ENCODE results near the gene CDCA8. TPM values are rescaled to one million over a fixed set of nuclear protein-coding genes. Genes with fewer than 3 reads are reported as not detected.

The CDCA8 gene
- total RNA-seq, 2 donors from 2014 or later, result 14.9 to 44.5 TPM

GRCh38 chr1:37663426-37664000 lies 28.8 kb upstream of the CDCA8 start:
- Histone ChIP-seq H3K27me3 (no peaks in the 10 kb centered on the region), H3K4me3 (no peak overlapping the region), H3K27ac (no peak overlapping the region), H3K36me3 (no peaks in the 10 kb centered on the region), H3K4me1 (no peaks in the 10 kb centered on the region), H3K9me3 (no peaks in the 10 kb centered on the region), H3K9ac (ENCODE audit: low read depth in 2 of 2, low read length in 2 of 2) (no peak overlapping the region)
- TF ChIP-seq, protein P1, sequence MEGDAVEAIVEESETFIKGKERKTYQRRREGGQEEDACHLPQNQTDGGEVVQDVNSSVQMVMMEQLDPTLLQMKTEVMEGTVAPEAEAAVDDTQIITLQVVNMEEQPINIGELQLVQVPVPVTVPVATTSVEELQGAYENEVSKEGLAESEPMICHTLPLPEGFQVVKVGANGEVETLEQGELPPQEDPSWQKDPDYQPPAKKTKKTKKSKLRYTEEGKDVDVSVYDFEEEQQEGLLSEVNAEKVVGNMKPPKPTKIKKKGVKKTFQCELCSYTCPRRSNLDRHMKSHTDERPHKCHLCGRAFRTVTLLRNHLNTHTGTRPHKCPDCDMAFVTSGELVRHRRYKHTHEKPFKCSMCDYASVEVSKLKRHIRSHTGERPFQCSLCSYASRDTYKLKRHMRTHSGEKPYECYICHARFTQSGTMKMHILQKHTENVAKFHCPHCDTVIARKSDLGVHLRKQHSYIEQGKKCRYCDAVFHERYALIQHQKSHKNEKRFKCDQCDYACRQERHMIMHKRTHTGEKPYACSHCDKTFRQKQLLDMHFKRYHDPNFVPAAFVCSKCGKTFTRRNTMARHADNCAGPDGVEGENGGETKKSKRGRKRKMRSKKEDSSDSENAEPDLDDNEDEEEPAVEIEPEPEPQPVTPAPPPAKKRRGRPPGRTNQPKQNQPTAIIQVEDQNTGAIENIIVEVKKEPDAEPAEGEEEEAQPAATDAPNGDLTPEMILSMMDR (IDR thresholded peaks at IDR 0.05), result no peak
- DNase-seq, result no peak
- intact Hi-C loops (cut with DNase I), result no loop called here

DNA sequence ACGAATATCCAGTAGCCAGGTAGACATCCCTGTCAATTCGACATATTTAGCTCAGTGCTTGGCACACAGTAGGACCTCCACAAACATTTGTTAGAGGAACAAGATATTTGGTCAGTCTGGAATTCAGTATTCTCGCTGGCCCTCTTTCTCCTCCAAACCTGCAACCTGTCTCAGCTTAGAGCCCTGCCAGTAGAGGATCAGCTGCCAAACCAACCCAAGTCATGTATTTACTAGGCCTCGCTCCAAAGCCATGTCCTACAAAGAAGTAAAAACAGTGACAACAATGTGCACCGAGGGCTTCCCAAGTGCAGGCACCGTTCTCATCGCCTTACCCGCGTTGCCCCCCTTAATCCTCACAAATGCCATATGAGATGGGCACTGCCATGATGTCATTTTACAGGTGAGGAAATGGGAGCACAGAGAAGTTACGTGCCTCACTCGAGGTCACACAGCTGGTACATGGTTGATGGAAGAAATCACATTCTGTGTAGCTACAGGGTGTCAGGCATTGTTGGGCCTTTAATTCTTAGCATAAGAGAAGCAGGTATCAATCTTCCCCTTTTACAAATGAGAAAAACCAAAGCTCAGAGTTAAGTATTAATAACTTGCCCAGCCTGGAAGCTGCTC lies 26.0 kb upstream of the CDCA8 start:
- Histone ChIP-seq H3K27ac (no peak overlapping the region), H3K4me3 (no peak overlapping the region), H3K36me3 (no peaks in the 10 kb centered on the region), H3K4me1 (no peaks in the 10 kb centered on the region), H3K27me3 (no peaks in the 10 kb centered on the region), H3K9ac (ENCODE audit: low read depth in 2 of 2, low read length in 2 of 2) (no peak overlapping the region), H3K9me3 (no peaks in the 10 kb centered on the region)
- TF ChIP-seq, protein P1 (IDR thresholded peaks at IDR 0.05), result no peak
- intact Hi-C loops (cut with DNase I), result no loop called here
- no peak for DNase-seq

DNA sequence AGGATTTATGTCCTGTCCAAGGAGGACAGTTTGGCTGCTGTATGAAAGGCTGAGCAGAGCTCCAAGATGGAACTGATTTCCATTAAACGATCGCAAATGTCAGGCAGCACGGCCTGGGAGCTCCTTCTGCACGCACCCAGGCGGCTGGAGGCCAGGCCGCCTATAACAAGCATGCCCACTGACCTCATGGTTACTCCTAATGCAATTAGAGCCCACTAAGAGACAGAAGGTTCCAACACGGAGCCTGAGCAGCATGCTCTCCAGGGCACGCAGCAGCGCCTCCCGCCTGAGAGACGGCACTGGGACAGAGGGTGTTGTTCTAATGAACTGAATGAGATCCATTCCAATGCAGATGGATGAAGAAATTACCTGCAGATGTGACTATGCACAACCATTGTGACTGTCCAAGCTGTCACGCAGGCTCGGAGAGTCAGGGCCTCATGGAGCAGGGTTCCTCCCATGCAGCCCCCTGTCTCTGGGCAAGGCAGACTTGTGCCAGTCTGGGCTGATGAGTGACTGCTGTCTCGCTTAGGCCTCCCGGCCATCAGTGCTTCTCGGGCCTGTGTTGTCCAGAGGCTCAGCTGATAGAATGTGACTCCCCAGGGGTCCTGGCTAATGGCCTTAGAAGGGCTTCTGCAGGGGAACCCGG lies 25.2 kb upstream of the CDCA8 start:
- no peak overlapping the region for H3K27ac ChIP-seq
- no peaks in the 10 kb centered on the region for H3K36me3 ChIP-seq
- H3K9me3 ChIP-seq, result no peaks in the 10 kb centered on the region
- H3K4me3 ChIP-seq, result no peak overlapping the region
- no peak overlapping the region for H3K9ac ChIP-seq (ENCODE audit: low read depth in 2 of 2, low read length in 2 of 2)
- DNase-seq, result no peak
- H3K4me1 ChIP-seq, result no peaks in the 10 kb centered on the region
- H3K27me3 ChIP-seq, result no peaks in the 10 kb centered on the region
- intact Hi-C loops (cut with DNase I), result no loop called here
- TF ChIP-seq, protein P1 (IDR thresholded peaks at IDR 0.05), result no peak

DNA sequence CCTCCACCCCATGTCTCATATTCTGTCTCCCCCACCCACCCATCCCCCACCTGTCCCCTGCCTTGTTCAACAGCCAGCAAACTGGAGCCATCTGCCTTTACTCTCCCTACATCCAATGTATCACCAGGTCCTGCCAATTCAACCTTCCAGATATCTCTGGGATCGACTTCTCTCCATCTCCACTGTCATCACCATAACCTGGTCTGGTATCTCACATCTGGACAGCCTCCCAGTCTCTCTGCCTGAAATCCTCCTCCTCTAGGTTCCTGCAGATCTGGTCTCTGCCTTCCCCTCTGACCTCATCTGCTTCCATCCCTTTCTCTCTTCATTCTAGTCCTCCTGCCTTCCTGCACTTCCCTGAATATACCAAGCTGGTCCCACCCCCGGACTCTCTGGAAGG lies 22.2 kb upstream of the CDCA8 start:
- Histone ChIP-seq H3K9ac (ENCODE audit: low read depth in 2 of 2, low read length in 2 of 2) (no peak overlapping the region), H3K4me1 (no peaks in the 10 kb centered on the region), H3K9me3 (no peaks in the 10 kb centered on the region), H3K36me3 (no peaks in the 10 kb centered on the region), H3K4me3 (no peak overlapping the region), H3K27me3 (no peaks in the 10 kb centered on the region), H3K27ac (no peak overlapping the region)
- DNase-seq, result no peak
- intact Hi-C loops (cut with DNase I), result no loop called here
- TF ChIP-seq, protein P1 (IDR thresholded peaks at IDR 0.05), result no peak

- no peak overlapping the region for H3K9ac ChIP-seq (ENCODE audit: low read depth in 2 of 2, low read length in 2 of 2)
- intact Hi-C loops (cut with DNase I), result no loop called here
- H3K4me3 ChIP-seq, result no peak overlapping the region
- no peaks in the 10 kb centered on the region for H3K4me1 ChIP-seq
- no peak for DNase-seq
- TF ChIP-seq, protein P1 (IDR thresholded peaks at IDR 0.05), result no peak
- H3K36me3 ChIP-seq, result no peaks in the 10 kb centered on the region
- no peaks in the 10 kb centered on the region for H3K27me3 ChIP-seq
- no peak overlapping the region for H3K27ac ChIP-seq
- H3K9me3 ChIP-seq, result no peaks in the 10 kb centered on the region
These were observed 21.1 kb upstream of the CDCA8 start for GRCh38 chr1:37671261-37671660.
